Measurements from ENCODE around the gene CIITA.

The CIITA gene

DNA sequence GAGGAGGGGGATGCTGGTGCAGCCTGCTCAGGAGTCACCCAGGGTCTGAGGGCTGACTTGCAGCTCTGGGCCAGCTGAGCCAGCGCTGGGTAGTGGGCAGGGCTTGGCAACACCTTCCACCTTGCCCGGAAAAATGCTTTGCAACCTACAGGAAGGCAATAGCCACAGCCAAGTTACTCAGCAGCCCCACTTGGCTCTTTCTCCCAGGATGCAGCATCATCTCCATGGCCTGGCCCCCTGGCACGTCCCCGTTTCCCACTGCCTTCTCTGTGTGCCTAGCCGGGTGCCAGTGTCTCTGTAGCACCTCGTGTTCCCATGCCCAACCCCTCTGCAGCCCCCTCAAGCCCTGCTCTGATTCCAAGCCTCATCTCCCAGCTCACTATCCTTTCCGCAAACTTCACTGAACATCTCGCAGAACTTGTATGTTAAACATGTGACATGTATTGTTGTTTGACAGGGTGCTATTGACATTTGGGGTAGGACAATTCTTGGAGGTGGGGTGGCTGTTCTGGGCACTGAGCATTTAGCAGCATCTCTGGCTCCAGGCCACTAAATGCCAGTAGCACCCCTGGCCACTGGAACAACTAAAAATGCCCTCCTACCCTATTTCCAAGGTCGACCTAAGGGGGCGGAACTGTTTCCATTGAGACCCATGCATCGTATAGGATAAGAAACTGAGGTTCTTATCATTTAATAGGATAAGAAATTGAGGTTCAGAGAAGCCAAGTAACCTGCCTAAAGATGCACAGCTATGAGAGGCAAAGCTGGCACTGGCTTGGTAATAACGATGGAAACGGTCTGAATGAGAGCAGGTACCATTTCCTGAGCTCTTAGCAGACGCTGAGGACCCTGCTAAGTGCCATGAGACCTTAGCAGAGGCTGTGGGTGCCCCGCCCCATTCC, 53.1 kb downstream of the CIITA start:
- no peak overlapping the region for H3K4me3 Mint-ChIP-seq
- H3K36me3 Mint-ChIP-seq (ENCODE audit: low read depth) = peaks cover 45% of the 10 kb centered on the region
- no peaks in the 10 kb centered on the region for H3K27me3 Mint-ChIP-seq
- no peaks in the 10 kb centered on the region for H3K9me3 Mint-ChIP-seq
- H3K27ac Mint-ChIP-seq = peak overlapping the region; percentile 16
- H3K4me1 Mint-ChIP-seq (ENCODE audit: low read depth) = peaks cover 29% of the 10 kb centered on the region

DNA sequence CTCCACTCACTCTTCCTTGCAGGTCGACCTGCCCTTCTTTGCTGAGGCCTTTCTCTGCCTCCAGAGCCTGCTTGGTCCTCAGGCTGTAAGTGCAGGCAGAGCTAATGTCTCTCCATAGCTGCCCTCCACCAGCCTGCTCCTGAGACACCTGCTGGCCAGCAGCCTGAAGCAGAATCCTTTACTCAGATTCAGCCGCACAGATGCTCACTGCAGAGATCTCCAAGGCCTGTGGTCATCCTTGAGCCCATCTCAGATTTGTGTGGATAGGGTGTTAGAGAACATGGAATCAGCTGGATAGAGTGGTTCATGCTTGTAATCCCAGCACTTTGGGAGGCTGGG, 53.7 kb downstream of the CIITA start:
- no peaks in the 10 kb centered on the region for H3K9me3 Mint-ChIP-seq
- peaks cover 42% of the 10 kb centered on the region for H3K36me3 Mint-ChIP-seq (ENCODE audit: low read depth)
- no peaks in the 10 kb centered on the region for H3K27me3 Mint-ChIP-seq
- H3K4me3 Mint-ChIP-seq = no peak overlapping the region
- peaks cover 34% of the 10 kb centered on the region for H3K4me1 Mint-ChIP-seq (ENCODE audit: low read depth)
- H3K27ac Mint-ChIP-seq = no peak overlapping the region

DNA sequence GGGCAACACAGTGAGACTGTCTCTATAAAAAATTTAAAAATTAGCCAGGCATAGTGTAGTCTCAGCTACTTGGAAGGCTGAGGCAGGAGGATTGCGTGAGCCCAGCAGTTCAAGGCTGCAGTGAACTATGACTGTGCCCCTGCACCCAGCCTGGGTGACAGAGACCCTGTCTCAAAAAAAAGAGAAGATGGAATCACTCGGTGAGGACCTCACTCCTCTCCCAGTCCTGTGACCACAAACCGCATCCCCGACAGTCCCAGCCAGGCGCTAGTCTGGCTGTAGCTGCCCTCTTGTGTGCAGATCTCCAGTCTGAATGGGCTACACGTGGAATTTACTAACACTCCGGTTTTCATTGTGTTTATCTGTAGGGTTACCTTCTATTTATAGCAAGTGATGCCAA, 54.1 kb downstream of the CIITA start:
- Mint-ChIP-seq H3K27me3 (no peaks in the 10 kb centered on the region), H3K27ac (no peak overlapping the region), H3K4me1 (ENCODE audit: low read depth) (peaks cover 38% of the 10 kb centered on the region), H3K36me3 (ENCODE audit: low read depth) (peaks cover 45% of the 10 kb centered on the region), H3K4me3 (no peak overlapping the region), H3K9me3 (no peaks in the 10 kb centered on the region)

DNA sequence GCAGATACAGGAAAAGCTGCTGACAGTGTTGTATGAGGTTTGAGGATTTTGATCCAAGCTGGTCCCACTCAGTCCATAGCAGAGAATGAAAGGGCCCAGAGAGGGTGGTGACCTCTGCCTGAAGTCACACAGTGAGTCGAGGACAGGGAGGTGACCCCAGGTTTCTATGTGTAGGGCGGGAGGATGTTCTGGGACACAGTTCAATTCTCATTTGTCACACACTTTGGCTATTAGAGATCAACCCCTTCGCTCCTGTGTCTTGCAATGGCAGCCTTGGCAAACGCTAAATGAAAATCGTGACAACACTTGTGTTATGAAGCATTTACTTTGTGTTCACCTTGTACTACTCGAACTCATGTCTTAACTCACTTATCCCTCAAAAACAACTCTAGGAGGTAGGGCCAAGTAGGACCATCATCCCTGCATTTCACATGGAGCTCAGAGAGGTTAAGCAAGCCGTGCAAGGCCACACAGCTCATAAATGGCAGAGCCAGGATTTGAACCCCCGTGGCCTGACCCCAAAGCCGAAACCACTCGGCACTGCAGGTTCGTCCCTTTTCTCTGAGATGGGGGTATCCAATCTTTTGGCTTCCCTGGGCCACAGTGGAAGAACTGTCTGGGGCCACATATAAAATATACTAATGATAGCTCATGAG, 55.1 kb downstream of the CIITA start:
- no peaks in the 10 kb centered on the region for H3K27me3 Mint-ChIP-seq
- no peak overlapping the region for H3K4me3 Mint-ChIP-seq
- H3K27ac Mint-ChIP-seq = no peak overlapping the region
- H3K4me1 Mint-ChIP-seq (ENCODE audit: low read depth) = peaks cover 48% of the 10 kb centered on the region
- no peaks in the 10 kb centered on the region for H3K9me3 Mint-ChIP-seq
- peaks cover 47% of the 10 kb centered on the region for H3K36me3 Mint-ChIP-seq (ENCODE audit: low read depth)

DNA sequence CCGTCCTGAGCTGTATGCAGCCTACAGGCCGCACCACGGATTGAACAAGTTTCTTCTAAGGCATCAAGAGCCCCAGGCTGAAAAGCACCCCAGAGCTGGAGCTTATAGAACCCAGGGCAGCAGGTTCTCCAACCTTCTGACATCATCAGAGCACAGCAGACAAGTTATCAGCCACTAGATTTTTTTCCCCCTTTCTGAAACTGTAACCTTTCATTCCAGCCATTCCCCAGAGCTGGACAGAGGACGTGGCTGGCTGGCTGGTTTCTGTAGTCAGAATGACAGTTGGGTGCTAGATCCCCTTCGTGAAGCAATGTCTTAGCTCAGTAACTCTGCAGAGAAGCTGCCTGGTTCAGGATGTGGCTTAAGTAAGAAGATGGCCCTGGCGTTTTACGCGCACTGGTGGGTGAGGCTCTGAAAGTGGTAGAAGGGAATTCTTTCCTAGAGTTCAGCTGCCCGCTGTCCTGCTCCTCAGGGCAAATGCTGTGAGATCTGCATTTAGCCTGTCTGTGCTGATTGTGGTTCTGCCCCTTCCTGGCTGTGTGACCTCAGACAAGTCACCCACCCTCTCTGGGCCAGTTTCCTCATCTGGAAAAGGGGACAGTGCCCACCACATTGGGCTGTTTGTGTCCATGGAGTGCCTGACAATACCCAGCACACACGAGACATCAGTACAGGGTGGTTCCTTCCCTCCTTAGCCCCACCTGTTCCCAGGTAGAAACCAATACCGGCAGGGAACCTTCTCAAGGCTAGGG, 56.1 kb downstream of the CIITA start:
- Mint-ChIP-seq H3K27ac (peak overlapping the region; percentile 27), H3K4me3 (no peak overlapping the region), H3K9me3 (no peaks in the 10 kb centered on the region), H3K4me1 (ENCODE audit: low read depth) (peaks cover 58% of the 10 kb centered on the region), H3K27me3 (no peaks in the 10 kb centered on the region), H3K36me3 (ENCODE audit: low read depth) (peaks cover 47% of the 10 kb centered on the region)

DNA sequence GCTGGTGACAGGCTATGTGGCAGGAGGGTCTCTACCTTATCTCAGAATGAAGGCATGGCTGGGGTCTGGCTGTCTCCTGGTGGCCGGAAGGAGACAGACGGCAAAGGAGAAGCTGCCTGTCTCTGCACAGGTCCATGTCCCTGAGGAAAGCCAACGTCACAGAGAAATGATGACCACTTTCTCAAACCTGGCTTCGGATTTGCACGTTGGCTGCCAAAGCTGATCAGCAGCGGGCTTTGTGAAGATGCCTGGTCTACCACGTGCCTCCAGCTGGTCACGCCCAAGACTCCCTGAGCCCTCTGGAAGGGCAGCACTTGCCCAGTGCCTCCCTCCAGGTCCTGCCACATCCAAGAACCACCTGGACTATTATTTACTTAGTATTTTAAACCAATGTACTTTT, 56.9 kb downstream of the CIITA start:
- Mint-ChIP-seq H3K27ac (no peak overlapping the region), H3K4me3 (no peak overlapping the region), H3K36me3 (ENCODE audit: low read depth) (peaks cover 52% of the 10 kb centered on the region), H3K9me3 (no peaks in the 10 kb centered on the region), H3K4me1 (ENCODE audit: low read depth) (peaks cover 65% of the 10 kb centered on the region), H3K27me3 (no peaks in the 10 kb centered on the region)

DNA sequence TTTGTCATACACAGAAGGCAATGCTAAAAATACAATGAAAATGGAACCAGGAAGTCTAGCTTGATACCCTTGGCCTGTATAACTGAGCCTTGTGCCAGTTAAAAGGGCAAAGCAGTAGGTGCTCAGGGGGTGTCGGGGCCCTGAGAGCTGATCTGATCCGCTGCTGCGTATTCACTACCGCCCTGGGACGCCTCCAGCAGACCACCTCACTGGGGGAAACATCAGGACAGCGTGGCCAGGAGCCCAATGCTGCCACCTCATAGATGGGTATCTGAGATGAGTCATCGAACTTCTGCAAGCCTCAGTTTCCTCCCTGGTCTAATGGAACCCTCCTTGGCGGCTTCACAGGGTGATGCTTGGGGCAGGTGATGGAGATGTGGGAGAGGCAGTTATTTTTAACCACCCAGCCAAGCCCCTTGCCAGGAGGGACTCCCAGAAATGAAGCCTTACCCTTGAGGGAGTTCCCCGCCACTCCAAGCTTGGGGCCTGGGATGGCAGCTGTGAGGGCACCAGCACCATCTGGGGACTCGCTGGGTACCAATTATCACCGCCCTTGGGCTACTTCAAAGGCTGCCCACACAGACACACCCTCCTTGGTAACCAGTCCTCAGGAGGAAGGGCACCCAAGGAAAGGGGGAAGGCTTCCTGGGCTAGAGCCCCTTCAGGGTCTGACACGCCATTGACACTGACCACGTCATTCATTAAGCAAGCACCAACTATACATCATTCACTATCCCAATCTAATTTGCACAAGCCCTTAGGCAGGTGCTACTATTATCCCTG, 57.5 kb downstream of the CIITA start:
- no peak overlapping the region for H3K27ac Mint-ChIP-seq

DNA sequence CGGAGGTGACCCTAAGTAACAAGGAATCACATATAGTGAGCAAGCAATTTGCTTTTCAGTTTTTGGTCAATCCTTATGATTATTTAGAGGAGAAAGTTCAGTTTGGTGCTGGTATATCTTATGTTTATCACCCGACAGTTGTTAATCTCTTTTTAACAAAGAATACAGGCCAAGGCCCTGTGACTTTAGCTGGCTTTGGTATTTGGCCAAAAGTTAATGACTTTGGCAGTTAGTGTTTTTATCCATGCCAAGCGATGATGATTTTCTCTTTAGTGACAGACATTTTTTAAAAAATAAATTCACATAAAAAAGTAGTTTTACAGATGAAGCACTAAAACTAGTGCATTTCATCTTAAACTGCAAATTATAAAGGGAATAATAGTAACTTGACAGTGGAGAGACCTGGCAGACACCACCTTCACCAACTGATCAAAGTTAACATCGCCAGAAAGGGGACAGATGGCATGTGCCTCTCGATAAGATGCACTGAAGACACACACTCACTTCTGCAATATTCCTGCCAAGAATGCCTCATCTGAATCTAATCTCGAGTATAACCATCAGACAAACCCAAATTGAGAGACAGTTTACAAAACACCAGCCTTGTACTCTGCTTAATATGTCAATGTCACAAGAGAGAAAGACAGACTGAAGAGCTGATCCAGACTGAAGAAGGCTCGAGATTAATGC, 58.4 kb downstream of the CIITA start:
- Mint-ChIP-seq H3K27me3 (no peaks in the 10 kb centered on the region), H3K36me3 (ENCODE audit: low read depth) (peaks cover 66% of the 10 kb centered on the region), H3K4me1 (ENCODE audit: low read depth) (peaks cover 76% of the 10 kb centered on the region), H3K4me3 (no peak overlapping the region), H3K9me3 (no peaks in the 10 kb centered on the region), H3K27ac (no peak overlapping the region)

More for the DNA sequence above, 57.5 kb downstream of the CIITA start:
- Mint-ChIP-seq H3K9me3 (no peaks in the 10 kb centered on the region), H3K4me3 (no peak overlapping the region), H3K36me3 (ENCODE audit: low read depth) (peaks cover 58% of the 10 kb centered on the region), H3K27me3 (no peaks in the 10 kb centered on the region), H3K4me1 (ENCODE audit: low read depth) (peaks cover 72% of the 10 kb centered on the region)

DNA sequence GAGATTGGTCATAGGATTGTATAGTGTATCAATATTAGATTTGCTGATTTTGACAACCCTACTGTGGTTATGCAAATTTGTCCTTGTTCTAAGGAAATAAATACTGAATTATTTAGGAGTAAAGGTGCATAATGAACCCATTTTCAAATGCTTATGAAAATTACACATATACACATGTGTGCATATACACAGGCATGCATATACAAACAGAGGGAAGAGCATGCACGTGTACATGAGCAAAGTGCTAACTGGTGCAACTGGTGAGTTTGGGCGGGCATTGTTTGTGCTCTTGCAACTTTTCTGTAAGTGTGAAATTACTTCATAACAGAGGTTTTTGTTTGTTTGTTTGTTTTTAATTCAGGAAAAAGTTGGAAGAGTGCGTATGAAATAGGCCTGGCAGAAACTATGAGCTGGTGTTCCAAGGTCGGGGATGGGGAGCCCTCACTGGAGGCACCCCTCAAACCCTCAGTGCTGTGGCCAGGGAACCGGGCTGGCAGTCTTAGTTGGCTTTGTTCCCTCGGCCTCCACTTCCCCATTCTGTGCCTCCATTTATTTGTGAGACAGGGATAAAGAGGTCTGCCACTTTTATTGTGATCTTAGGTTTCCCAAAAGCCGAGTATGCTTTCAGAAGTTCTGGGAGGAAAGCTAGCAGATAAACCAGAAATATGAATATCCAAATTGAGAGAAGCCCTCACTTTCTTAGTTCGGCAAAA, 59.4 kb downstream of the CIITA start:
- peaks cover 65% of the 10 kb centered on the region for H3K36me3 Mint-ChIP-seq (ENCODE audit: low read depth)
- no peak overlapping the region for H3K27ac Mint-ChIP-seq
- H3K4me3 Mint-ChIP-seq = peak overlapping the region; percentile 2
- no peaks in the 10 kb centered on the region for H3K9me3 Mint-ChIP-seq
- H3K27me3 Mint-ChIP-seq = no peaks in the 10 kb centered on the region
- peaks cover 75% of the 10 kb centered on the region for H3K4me1 Mint-ChIP-seq (ENCODE audit: low read depth)

DNA sequence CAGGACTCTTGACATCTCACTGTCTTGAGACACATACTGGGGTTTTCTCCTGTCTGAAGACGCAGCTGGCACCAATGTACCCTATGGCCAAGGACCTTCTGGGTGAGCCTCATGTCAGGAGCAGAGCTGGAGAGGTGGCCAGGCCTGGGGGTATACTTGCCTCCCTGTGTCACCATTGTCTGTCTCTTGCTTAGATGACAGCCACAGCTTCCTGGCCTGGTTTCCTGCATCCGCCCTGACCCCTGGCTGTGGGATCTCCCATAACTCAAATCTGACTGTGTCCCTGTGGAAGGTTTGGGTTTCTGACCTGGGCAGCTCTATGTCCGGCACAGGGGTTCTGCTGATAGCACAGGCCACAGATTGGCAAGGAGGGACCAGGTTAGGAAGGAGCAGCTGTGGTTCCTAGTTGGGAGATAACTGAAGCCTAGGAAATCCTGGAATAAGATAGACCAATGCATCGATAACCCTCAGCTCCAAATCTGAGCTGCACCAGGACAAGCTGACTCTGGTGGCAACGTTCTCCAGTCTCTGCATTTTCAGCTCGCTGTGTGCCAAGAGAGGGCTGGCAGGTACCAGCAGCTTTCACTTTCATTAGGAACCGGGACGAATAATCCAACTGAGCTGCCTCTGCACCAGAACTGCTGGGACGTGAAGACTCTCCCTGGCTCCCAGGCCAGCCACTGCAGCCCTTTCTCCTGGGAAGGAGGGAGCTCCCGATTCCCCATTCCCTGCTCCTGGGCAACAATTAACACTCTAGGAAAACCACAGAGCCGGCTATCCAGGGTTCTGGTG, 60.3 kb downstream of the CIITA start:
- no peaks in the 10 kb centered on the region for H3K9me3 Mint-ChIP-seq
- peaks cover 74% of the 10 kb centered on the region for H3K4me1 Mint-ChIP-seq (ENCODE audit: low read depth)
- H3K36me3 Mint-ChIP-seq (ENCODE audit: low read depth) = peaks cover 58% of the 10 kb centered on the region
- no peak overlapping the region for H3K27ac Mint-ChIP-seq
- H3K4me3 Mint-ChIP-seq = peak overlapping the region; percentile 93
- H3K27me3 Mint-ChIP-seq = no peaks in the 10 kb centered on the region

DNA sequence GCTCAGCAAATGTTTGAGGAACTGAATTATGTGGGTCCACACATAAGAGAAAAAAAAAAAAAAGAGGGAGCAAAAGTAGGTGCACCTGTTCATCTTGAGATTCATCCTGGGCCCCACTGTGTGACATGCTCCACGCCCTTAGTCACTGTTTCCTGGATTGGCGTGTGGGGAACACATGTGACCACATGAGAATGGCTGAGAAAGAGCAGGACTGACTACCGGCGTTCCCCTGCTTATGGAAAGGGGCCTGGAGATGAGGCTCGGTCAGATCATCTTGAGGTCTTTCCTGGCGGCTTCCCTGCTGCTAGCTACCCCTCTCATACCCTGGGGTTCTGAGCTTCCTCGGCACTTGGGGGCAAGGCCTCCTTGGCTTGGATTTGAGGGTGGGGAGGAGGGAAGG, 61.3 kb downstream of the CIITA start:
- peaks cover 53% of the 10 kb centered on the region for H3K36me3 Mint-ChIP-seq (ENCODE audit: low read depth)
- no peaks in the 10 kb centered on the region for H3K9me3 Mint-ChIP-seq
- peak overlapping the region; percentile 72 for H3K27ac Mint-ChIP-seq
- peak overlapping the region; percentile 93 for H3K4me3 Mint-ChIP-seq
- H3K4me1 Mint-ChIP-seq (ENCODE audit: low read depth) = peaks cover 80% of the 10 kb centered on the region
- no peaks in the 10 kb centered on the region for H3K27me3 Mint-ChIP-seq

DNA sequence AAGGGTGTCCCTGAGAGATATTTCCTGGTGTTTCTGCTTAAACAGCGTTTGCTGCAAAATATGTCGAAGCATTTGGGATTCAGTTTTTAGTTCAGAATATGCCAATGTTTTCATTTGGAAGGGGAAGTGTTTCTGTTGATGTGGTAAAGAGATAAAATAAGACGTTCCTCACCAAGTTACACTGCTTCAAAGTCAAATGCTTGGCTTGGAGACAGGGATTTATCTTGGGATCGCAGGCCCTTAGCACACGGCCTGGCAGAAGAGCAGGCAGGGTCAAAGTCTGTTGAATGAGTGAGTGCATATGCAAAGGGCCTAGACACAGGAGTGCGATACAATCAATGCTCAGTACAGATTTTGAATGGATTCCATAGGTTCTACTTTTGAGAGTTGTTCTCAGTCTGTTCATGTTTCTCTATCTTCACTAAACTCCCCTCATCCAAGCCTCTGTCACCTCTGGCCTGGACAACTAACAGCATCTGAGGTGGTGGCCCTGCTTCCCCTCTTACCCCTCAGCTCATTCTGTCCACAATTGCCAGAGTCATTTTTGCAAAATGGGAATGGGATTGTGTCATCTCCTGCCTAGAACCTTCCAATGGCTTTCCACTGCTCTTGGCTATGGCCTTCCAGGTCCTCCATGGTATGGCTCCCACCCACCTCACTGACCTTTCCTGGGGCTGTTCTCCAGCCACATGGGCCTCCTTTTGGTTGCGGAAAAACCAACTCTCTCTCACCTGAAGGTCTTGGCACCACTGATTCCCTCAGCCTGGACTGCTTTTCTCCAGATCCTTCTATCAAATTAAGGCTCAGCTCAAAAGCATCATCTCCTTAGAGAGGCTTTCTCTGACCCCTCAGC, 62.0 kb downstream of the CIITA start:
- H3K9me3 Mint-ChIP-seq = no peaks in the 10 kb centered on the region
- no peaks in the 10 kb centered on the region for H3K27me3 Mint-ChIP-seq
- H3K4me3 Mint-ChIP-seq = peak overlapping the region; percentile 93
- peaks cover 48% of the 10 kb centered on the region for H3K36me3 Mint-ChIP-seq (ENCODE audit: low read depth)
- H3K27ac Mint-ChIP-seq = peak overlapping the region; percentile 72
- peaks cover 85% of the 10 kb centered on the region for H3K4me1 Mint-ChIP-seq (ENCODE audit: low read depth)

Data from stimulated activated naive CD8-positive, alpha-beta T cell treated with anti-CD3 and anti-CD28 coated beads, Interleukin-15, Interleukin-2, amounts not matched to agents 100 ng/mL and 50 ng/mL, for 24 hours (primary cell).